GM21723 (cell line): ENCODE measurements around the gene RASD2.

Experiments
- ATAC-seq: cut with Tn5 transposase; IDR thresholded peaks from one replicate; pipeline ENCODE4 v1.9.1; 2021; ENCODE audit warnings: mild to moderate bottlenecking, moderate library complexity; ENCODE audit not compliant: unreplicated experiment

RASD2 gene

DNA sequence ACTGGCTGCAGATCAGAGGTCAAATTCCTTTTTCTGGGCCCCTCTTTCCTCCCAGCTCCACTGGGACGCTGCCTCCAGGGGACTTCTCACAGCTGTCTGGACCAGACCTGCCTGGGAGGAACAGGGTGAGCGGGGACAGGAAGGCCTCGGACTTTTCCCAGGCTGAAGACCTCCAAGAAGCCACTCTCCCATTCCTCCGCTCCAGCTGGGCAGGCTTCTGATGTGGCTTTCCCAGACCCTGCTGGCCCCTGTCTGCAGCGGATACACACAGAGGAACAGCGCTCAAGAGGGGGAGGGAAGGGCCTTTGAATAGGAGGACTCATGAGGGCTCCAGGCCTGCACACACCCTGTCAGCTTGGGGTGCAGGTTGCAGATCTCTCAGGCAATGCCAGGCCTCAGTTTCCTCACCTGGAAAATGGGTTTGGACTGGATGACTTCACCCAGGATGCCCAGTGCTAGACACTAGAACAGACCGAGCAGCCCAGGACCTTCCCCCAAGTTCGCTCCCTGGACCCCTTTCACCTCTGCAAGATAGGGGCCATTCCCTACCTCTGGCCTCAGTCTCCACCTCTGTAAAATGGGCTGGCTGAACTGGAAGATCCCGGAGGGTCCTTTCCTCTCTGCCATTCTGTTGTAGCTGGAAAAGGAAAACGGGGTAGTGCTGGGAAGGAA is 39.9 kb downstream of the RASD2 start:
- no peak for ATAC-seq

DNA sequence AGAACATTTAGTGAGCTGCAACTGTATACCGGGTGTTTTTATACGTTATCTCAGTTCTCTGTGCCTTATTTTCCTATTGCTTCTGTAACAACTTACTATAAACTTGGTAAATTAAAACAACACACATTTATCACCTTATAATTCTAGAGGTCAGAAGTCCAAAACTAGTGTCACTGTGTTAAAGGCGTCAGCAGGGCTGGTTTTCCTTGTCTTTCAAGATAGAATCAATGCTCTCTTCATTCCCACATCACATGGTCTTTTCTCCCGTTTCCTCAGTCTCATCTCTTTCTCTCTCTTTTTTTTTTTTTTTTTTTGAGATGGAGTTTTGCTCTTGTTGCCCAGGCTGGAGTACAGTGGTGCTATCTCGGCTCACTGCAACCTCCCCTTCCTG is 40.4 kb downstream of the RASD2 start:
- no peak for ATAC-seq

DNA sequence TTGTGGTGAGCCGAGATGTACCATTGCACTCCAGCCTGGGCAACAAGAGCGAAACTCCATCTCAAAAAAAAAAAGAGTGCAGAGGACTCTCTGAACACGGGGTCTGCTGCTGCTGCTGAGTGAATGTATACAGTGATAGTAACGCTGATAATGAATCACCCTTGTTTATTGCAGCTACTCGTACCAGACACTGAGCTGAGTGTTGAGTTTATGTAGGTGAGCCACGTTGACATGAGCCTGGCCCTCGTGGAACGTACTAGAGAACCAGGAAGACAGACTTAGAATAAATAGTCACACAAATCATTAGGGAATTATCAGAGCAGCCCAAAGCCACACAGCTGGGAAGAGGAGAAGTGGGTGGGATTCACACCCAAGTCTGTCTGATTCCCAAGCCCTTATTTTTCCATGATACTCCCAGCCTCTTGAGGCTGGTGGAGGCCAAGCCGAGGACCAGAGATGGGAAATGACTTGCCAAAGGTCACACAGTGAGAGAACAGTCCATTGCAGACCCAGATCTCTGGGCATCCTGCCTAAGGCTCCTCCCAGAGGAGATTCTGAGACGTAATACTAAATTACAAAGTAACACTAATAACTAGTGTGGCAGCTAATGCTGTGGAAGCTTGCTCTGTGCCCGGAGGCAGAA is 41.7 kb downstream of the RASD2 start:
- ATAC-seq, result no peak

DNA sequence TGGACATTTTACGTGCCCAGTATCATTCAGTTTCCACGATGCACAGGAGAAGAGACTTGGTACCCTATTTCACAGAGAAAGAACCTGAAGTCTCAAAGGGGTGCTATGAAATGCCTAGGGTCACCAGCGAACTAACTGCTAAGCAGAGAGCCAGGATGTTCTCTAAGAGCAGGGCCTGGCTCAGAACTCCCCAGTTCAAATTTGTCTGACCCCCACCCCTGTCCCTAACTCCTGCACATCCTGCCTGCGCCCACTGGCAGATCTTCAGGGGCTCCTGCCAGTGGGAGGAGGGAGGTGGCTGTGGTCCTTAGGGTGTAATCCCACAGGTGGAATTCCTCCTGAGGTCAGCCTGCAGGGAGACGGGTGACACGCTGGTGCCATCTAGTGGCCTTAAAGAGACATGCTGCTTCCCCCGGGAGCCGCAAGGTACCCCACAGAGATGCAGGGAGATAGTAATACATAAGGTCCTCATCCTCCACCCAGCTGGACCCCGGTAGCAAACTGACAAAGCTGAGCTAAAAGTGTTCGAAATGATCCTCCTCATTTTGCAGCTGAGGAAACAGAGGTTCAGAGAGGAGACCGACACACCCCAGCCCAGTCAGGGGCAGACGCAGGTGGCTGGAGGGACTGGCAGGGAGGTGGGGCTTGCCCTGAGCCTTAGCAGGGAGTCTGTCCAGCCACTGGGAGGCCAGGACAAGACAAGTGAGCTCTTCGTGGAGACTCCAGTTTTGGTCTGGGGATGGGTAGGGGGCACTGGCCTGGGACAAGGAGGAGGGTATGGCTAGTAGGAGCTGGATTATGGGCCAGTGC is 42.4 kb downstream of the RASD2 start:
- no peak for ATAC-seq

DNA sequence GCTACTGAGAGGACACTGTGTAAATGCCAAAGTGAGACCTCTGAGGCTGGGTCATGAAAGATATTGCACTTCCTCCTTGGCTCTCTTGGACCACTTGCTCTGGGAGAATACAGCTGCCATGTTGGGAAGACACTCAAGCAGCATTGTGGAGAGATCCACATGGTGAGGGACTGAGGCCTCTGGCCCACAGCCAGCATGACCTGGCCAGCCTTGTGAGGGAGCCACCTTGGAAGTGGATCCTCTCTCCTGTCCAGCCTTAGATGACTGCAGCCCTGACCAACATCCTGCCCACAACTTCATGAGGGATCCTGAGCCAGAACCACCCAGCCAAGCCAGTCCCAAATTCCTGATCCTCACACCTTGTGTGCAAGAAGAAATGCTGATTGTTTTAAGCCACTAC is 46.1 kb downstream of the RASD2 start:
- ATAC-seq, result no peak

DNA sequence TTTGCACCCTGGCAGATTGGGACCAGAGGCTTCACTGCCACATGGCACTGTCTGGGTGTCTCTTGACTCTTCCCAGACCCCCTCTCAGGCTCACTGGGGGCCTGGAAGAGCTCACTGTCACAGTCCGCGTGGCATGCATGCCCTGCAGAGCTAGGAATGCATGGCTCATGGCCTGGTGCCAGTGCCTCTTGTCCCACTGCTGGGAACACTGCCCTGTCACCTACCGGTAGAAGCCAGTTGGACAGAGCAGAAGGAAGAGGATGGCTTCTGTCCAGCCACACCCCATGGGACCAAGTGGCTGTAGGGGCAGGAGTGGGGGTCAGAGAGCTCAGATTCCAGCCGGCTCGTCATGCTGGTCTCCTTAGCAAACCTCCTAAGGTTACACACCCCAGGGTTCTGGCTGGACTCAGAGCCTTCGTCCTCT is 46.8 kb downstream of the RASD2 start:
- no peak for ATAC-seq

DNA sequence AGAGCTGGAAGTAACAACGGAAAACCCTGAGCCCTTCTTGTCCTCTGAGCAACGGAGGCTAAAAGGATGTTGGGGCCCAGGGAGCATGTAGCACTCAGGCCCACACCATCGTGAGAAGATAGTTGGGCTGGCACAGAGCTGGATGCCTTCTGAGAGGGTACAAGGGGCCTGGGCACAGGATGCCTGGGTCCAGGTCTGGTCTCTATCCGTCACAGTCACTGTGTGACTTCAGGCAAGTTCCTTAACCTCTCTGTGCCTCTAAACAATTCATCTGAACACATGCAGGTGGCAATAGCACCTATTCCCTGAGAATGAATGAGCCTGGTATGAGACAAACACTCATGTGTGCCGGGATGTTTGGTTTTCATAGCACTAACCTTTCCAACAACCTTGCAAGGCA is 47.3 kb downstream of the RASD2 start:
- no peak for ATAC-seq

DNA sequence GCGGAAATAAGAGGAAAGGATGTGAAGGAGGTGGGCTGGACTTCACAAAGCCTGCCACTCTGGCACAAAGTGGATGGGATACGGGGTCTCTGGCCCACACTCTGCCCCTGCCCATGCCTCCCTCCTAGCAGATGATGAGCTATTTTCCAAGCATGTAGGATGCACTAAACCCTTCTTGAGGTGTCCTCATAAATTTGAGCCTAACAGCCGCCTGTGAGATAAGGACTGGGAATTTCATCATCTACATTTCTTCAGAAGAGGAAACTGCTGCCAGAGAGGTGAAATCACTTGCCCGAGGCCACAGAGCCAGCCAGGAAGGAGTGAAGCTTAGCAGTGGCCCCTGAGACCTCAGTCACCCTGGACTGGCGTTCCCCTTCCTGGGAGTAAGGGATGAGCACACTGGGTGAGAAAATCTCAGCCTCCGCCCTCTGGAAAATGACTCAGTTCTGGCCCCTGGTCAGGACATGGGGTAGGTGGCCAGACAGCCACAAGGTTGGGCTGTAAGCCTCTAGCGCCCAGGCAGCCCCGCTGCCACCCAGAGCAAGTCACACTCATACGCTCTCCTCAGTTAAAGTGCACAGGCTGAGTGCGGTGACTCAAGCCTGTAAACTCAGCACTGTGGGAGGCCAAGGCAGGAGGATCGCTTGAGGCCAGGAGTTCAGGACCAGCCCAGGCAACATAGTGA is 48.6 kb downstream of the RASD2 start:
- ATAC-seq, result no peak

DNA sequence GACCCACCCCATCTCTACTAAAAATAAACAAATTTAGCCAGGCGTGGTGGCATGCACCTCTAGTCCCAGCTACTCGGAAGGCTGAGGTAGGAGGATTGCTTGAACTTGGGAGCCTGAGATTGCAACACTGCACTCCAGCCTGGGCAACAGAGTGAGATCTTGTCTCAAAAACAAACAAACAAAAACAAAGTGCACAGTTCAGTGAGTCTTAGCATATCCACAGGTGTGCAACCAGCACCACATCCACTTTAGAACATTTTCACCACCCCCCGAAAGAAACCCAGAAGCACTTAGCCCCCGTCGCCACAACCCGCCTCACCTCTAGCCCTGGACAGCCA is 49.1 kb downstream of the RASD2 start:
- no peak for ATAC-seq

DNA sequence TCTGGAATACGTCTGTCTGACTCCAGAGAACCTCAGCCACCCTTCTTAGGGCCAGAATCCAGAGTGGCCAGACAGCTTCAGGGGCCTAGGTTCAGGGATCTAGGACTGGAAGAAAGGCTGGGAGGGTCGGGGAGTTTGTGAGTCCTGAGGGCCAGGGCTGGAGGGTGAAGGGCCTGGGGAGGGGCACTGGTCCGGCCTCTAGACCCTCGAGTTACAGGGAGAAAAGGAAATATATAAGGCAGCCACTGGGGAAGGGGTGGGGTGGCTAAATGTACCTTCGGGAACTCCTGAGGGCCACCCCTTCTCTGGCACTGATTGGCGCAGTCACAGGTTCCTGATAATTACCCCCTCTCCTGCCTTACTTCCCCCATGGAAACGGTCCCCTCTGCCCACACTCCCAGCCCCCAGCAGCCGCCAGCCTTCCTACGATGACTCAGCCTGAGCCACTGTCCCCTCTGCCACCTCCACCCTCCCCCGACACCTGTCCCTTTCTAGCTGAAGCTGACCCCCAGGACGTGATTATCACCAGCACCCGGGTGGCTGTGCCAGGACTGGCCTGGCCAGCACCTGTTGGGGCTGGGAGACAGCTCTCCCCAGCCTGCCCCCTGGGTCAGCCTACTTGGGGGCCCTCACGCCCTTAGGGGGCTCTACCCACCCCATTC is 50.1 kb downstream of the RASD2 start:
- no peak for ATAC-seq

DNA sequence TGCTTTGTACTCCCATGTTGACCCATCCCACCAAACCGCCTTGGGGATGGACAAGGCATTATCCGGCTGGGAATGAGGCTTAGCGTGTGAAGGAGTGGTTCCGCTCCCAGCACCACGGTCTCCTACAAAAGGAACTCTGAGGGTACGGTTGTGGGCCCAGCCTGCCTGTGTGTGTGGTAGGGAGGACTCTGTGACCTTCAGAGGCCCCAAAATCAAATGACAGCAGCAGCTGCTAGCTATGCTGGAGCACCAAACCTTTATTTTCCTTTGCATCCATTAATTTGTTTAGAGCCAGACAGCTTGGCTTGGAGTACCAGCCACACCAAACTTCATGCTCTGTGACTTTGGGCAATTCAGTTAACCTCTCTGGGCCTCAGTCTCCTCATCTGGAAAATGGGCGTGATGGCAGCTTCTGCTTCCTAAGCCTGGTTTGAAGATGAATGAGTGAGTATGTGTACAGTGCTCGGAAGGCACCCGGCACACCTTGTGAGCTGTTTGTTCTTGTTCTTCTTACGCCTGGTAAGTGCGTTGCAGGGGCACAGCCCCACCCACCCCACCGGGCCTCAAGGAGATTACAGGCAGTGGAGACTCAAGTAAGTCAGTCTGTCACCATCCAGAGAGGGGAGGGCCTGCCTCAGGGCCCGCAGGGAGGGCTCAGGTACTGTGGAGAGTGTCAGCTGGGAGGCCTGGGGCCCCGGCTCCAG is 51.2 kb downstream of the RASD2 start:
- no peak for ATAC-seq

DNA sequence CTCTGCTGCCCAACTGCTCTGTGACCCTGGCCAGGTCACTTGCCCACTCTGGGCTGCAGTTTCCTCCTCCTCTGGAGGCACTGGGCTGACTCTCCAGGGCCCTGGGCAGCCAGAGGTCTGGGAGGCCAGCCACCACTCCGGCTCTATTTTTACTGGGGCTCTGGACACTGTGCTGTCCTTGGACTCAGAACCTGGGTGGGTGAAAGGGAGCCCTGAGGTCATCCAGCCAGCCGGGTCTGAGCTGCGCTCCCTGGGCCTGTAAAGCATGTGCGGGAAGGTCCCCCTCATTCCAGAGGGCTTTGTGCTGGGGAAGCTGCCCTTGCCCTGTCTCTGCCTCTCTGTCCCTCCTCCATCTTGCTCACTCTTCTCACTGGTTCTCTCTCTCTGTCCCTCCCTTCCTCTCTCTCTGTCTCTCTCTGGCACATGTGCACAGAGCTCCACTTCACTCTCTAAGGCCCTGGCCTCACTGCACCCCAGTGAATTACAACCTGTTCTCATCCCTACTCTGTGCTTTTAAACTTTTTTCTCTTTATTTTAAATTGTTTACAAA is 51.9 kb downstream of the RASD2 start:
- ATAC-seq, result no peak

DNA sequence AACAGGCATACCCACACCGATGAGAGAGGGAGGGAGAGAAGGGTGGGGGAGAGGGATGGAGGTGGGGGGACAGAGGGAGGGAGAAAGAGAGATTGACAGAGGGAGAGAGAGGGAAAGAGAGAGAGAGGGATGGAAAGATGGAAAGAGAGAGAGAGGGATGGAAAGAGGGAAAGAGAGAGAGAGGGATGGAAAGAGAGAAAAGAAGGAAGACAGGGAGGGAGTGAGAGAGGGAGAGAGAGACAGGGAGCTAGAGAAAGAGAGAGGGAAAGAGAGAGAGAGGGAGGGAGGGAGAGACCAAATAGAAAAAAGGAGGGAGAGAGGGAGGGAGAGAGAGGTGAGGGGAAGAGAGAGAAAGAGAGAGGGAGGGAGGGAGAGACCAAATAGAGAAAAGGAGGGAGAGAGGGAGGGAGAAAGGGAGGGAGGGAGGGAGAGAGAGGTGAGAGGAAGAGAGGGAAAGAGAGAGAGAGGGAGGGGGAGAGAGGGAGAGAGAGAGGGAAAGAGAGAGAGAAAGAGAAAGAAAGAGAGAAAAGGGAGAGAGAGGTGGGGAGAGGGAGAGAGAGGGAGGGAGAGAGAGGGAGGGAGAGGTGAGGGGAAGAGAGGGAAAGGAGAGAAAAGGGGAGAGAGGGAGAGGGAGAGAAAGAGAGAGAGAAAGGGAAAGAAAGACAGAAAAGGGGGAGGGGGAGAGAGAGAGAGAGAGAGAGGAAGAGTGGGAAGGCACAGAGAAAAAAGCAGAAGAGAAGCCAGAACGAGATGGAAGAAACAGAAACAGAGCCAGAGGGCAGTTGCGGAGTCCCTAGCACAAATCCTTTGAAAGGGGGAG is 52.6 kb downstream of the RASD2 start:
- ATAC-seq, result no peak

DNA sequence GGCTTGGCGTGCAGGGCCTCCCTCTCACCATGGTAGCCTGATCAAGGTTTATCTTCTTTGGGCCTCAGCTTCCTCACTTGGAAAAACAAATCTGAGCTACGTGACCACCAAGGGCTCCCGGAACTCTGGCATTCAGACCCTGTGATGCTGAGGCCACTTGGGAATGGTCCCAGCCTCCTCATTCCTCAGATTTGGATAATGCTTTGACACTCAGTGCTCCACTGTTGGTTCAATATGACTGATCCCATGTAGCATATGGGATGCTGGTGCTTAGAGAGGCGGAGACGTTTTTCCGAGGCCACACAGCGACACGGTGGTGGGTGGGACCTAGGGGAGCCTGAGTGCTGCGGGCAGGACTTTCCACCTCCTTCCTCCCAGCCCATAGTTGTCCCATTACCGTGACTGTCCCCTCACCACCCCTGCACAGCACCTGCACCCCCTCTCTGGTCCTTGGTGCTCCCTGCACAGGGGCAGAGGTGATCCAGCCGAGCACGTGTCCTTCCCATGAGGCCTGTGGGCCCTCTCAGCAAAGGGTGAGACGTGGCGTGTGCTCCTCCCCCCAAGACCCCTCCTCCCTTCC is 53.4 kb downstream of the RASD2 start:
- no peak for ATAC-seq

DNA sequence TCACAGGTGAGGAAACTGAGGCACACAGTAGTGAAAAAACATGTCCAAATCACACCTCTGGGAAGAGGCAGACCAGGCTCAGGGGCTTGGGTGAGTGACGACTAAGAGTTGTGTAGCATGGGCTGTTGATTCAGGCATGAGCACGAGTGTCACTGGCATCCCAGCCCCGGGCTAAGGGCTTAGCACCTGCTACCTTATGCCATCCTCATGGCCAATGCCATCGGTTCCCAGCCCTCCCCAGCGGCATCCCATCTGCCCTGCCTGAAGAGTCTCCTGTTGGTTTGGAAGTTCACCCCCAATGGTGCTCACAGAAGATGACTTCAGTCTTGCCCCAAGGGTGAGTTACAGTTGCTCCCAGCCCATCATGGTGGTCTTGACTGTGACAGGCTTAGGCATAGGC is 54.1 kb downstream of the RASD2 start:
- ATAC-seq, result no peak

DNA sequence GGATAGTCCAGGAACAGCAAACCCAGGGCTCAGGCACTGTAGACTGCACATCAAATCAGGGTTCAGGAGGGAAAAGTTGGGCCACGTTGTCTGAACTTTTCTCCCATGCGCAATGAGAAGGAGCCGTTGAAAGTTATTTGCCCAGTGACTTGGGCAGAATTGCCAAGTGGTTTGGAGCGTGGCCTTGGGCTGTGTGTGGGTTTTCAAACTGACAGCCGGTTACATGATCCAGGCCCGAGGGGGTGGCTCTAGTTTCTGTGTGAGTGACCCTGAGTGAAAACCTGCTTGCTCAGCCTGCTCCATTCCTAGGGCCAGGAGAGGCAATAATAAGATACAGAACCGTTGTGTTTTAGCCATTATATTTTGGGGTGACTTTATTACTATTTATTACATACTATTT is 56.2 kb downstream of the RASD2 start:
- no peak for ATAC-seq

DNA sequence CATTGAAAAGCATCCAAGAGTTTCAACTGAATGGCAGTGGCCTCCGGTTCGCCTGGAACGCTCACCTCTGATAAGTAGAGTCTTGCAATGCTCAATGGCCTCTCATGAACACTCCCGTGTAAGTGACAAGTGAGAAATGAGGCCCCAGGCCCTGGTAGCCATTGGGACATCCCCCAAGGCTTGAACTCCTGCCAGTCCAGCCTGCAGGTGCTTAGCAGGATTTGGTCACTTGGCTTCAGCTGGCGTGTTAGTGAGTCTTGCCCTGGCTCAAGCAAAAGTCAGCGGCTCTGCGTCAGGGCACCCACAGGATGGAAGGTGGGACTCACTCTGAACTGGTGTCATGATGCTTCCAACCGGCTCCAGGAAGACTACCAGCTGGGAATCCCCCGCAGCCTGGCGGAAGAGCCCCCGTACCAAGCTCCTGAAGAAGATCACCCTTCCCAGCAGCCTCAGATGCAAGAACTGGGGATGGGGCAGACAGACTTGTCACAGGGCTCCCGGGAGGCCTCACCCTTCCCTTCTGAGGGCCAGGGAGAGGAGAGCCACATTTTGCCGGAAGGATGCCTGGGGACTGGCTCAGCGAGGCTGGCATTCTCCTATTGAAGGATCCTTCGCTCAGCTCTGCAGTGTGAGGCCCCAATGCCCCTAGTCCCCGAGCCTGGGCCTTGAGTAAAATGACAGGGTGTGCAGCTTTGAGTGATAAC is 57.2 kb downstream of the RASD2 start:
- ATAC-seq, result no peak

DNA sequence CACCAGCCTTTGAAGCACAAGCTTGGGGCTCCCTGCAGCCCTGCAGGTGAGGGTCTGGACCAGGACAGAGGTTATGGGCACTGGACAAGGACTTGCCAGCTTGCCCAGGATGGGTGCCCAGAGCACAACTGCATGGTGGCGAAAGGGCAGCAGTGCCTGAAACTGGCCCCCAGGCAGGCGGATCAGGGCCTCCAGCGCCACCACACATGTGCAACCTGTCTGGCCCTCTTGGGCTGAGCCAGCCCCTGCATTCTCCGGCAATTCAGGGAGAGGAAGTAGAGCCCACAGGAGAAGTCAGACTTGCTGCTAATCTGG is 57.7 kb downstream of the RASD2 start:
- ATAC-seq, result no peak

DNA sequence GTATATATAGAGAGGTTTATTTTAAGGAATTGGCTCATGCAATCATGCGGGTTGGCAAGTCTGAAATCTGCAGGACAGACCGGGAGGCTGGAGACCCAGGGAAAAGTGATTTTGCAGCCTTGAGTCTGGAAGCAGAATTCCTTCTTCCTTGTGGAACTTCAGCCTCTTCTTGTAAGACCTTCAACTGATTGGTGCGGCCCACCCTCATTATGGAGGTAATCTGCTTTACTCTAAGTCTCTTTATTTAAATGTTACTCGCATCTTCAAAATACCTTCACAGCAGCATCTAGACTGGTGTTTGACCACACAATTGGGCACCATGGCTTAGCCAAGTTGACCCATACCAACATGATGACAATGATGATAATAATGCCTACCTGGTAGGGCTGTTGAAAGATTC is 58.7 kb downstream of the RASD2 start:
- no peak for ATAC-seq
